NCI-H2196 treated with DMSO at 0.1 percent for 48 hours (cell line): ENCODE measurements around the gene ATP6V0A1.
"Not testable (repeated sequence)": the region's sequence is repeated elsewhere in the genome, so short reads cannot be mapped to it uniquely, and the experiment has no call there.

Source experiments
- DNase-seq: peaks from one replicate; lab custom pipeline; 2025; ENCODE audit not compliant: unreplicated experiment; lab: John Stamatoyannopoulos, UW

ATP6V0A1 gene

DNA sequence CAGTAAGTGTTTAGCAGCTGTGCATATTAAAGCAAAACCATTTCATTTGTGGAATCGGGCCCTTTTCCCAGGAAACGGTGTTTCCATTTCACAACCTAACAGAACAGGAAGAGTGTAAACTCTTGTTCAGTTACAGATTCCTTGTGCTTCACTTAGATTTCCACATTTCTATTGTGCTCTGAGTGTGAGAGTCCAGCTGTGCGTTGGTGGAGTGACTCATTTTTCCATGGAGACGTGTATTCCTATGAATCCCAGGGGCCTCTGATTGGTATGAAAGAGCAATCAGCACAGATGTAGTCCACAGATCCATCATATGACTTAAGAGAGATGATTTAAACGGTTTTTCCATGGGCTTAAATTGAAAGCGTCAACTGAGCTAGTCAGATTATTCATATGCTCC is 22.3 kb upstream of the ATP6V0A1 start:
- DNase-seq = no peak

DNA sequence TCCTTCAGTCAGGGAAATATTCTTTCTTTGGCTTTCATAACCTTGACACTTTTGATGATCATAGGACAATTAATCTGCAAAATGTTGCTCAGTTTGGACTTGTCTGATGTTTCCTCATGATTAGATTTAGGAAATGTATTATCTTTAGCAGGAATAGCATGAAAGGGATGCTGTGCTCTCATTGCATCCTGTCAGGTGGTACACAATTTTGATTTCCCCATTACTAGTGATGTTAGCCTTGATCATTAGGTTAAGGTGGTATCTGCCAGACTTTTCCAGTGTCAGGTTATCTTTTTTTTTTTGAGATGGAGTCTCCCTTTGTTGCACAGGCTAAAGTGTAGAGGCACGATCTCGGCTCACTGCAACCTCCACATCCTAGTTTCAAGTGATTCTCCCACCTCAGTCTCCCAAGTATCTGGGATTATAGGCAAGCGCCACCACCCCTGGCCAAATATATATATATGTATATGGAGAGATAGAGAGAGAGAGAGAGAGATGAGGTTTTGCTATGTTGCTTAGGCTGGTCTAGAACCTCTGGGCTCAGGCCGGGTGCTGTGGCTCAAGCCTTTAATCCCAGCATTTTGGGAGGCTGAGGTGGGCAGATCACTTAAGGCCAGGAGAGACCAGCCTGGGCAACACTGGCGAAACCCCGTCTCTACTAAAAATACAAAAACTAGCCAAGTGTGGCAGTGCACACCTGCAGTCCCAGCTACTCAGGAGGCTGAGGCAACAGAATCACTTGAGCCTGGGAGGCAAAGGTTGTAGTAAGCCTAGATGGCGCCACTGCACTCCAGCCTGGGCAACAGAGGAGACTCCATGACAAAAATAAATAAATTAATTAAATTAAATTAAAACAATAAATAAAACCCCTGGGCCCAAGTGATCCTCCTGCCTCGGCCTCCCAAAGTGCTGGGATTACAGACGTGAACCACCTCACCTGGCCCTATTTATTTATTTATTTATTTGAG is 19.8 kb upstream of the ATP6V0A1 start:
- DNase-seq = no peak

- DNase-seq = no peak
Measured at GRCh38 chr17:42441371-42442195, 17.1 kb upstream of the ATP6V0A1 start.

DNA sequence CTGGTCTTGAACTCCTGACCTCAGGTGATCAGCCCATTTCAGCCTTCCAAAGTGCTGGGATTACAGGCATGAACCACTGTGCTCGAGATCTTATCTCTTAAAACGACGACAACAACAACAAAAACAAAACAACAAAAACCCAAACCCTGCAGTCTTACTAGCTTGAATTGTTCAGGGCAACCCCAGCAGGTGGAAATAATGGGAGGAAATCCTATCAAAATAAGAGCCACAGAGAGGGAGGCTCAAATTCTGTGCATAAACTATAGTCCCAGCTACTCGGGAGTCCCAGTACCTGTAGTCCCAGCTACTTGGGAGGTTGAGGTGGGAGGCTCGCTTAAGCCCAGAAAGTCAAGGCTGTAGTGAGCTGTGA is 16.5 kb upstream of the ATP6V0A1 start:
- no peak for DNase-seq

GRCh38 chr17:42449176-42449575 is 9.5 kb upstream of the ATP6V0A1 start:
- not testable (repeated sequence) for DNase-seq

- not testable (repeated sequence) for DNase-seq
Measured at GRCh38 chr17:42449838-42450237, 8.8 kb upstream of the ATP6V0A1 start.

DNA sequence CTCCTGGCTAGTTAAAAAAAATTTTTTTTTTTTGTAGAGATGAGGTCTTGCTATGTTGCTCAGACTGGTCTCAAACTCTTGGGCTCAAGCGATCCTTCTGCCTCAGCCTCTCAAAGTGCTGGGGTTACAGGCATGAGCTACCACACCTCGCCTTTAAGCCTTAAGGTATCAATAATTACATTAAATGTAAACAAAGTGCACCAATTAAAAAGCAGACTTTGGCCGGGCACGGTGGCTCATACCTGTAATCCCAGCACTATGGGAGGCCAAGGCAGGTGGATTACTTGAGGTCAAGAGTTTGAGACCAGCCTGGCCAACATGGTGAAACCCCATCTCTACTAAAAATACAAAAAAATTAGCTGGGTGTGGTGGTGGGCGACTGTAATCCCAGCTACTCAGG is 7.4 kb upstream of the ATP6V0A1 start:
- not testable (repeated sequence) for DNase-seq

GRCh38 chr17:42453439-42453838 is 5.2 kb upstream of the ATP6V0A1 start:
- DNase-seq = no peak

- DNase-seq = not testable (repeated sequence)
Measured at GRCh38 chr17:42454987-42455386, 3.7 kb upstream of the ATP6V0A1 start.

DNA sequence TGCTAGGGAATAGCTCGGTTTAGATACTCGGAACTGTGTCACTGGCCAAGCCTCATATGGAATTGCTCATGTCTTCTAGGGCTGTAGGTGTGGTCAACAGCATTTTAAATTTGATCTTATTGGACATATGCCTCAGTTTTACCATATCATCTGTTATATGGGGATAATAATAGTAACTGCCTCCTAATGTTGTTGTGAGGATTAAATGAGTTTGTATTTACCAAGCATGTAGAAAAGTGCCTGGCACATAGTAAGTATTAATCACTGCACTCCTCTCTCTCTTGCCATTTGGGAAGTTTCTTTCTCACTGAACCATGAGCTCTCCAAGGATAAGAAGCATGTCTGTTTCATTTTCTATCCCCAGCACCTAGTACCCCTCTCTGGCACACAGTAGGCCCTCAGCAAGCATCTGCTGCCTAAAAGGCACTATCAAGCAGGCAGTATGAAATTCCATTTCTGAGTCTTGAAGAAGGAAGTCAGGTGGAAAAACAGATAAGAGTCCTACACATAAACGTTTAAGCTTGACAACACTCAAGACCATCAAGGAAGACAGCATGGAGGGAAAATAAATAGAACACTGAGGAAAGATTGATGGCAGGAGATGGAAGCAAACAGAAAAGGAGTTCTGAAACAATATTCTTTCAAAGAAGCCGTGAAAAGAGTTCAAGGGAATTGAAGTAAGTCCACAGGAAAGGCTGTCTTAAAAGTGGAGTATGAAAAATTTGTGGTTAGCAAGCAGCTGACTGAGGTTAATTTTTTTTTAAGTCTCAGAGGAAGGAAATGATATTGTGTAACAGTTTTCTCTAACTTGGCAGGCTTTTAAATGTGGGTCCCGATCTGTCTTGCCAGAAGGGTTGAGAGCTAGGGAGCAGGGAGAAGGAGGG is 2.2 kb upstream of the ATP6V0A1 start:
- no peak for DNase-seq

- no peak for DNase-seq
Measured at GRCh38 chr17:42457107-42457792, 1.4 kb upstream of the ATP6V0A1 start.

GRCh38 chr17:42459256-42459800 is 650 bp downstream of the ATP6V0A1 start:
- no peak for DNase-seq

GRCh38 chr17:42459801-42460281 is 1.2 kb downstream of the ATP6V0A1 start:
- DNase-seq = no peak

GRCh38 chr17:42460371-42460770 is 1.7 kb downstream of the ATP6V0A1 start:
- DNase-seq = no peak

- DNase-seq = no peak
Measured at GRCh38 chr17:42463976-42464400, 5.3 kb downstream of the ATP6V0A1 start.

GRCh38 chr17:42467889-42468288 is 9.2 kb downstream of the ATP6V0A1 start:
- no peak for DNase-seq

- no peak for DNase-seq
Measured at GRCh38 chr17:42472709-42473521, 14.2 kb downstream of the ATP6V0A1 start.

GRCh38 chr17:42474276-42474675 is 15.6 kb downstream of the ATP6V0A1 start:
- no peak for DNase-seq

DNA sequence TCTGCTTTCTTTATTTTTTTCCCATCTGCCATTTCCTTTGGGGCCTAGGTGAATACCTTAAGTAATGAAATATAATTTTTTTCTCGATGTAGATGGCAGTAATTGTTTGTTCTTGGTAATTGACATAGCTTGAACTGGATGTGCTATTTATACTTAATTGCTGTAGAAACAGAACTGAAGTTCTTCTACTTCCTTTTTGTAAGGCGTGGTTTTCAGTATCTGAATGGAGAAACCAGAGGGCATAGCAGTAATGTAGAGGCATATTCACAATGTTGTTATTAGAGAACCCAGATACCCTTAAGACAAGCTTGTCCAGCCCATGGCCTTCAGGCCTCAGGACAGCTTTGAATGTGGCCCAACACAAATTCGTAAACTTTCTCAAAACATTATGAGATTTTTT is 16.4 kb downstream of the ATP6V0A1 start:
- DNase-seq = no peak
